GM19397 (cell line): Measurements from ENCODE around the gene ANK2.
"Not testable (repeated sequence)": the region's sequence is repeated elsewhere in the genome, so short reads cannot be mapped to it uniquely, and the experiment has no call there.

ENCODE experiments used
- ATAC-seq: cut with Tn5 transposase; IDR thresholded peaks from one replicate; pipeline ENCODE4 v1.9.1; 2021; ENCODE audit warnings: mild to moderate bottlenecking, moderate library complexity; ENCODE audit not compliant: unreplicated experiment

Gene ANK2

DNA sequence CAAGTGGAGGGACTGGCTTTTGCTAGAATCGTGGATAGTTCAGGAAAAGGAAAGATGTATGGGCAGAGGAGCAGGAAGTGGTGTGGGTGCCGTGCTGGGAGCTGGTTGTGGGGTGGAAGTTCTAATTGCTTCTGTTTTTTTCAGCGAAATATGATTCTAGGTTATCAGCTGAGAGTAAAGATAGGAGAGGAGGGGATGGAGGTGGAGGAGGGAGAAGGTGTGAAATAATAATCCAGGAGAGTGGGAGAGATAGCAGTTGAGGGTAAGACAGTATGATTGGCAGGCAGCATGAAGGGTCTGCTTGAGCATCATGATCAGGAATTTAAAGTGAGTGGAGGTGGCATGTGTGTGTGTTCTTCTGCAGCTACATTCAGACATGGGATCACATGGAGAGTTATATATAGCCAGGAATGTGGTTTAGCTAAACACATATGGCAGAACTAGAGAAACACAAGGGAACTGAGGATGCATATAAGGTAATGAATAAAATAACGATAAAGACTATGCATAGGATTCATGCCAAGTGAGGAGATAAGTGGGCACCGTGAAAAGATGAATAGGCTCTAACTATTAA is 133.7 kb downstream of the ANK2 start:
- no peak for ATAC-seq

DNA sequence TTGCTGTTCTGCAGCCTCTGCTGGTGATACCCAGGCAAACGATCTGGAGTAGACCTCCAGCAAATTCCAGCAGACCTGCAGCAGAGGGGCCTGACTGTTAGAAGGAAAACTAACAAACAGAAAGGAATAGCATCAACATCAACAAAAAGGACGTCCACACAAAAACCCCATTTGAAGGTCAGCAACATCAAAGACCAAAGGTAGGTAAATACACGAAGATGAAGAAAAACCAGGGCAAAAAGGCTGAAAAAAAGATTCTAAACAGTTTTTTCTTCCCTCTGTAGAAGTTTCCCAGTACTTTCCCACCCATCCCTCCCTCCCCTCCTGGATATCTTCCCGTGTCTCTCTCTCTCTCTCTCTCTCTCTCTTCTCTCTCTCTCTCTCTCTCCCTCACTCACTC is 136.8 kb downstream of the ANK2 start:
- ATAC-seq = not testable (repeated sequence)

DNA sequence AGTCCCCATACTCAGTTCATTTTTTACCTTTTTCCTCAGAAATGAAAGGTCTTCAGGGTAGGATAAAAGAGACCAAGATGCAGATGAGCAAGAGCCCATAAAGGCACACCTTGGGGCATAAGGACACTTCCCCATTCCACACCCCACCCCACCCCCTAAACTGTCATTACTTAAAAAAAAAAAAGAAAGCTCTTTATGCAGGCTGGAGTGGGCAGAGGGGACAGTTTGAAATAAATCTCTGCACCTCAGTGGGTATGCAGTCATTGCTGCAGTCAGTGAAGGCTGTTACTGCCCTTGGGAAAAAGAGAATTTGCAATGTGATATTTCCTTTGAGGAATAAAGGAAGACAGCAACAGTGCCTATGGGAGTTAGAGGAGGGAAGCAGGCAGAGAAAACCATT is 137.5 kb downstream of the ANK2 start:
- ATAC-seq = no peak

- ATAC-seq = no peak
Measured at GRCh38 chr4:113187358-113187757, 137.9 kb downstream of the ANK2 start.

DNA sequence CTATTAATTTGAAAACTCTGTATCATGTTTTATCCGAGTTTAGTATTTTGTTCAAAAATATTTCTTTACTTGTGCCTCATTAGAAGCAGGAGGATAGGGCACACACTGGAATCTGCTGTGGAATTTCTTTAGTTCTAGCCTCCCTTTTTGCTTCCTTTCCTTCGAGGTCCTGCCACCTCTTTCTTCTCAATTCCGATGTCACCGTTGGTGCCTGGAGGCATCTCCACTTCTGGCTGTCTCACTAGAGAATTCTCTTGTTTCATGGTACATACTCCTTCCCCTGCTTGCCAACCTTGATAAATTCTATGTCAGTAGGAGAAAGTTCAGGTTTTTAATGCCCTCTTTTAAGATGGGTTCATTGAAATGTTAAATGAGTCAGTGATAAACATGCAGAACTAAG is 140.1 kb downstream of the ANK2 start:
- no peak for ATAC-seq

DNA sequence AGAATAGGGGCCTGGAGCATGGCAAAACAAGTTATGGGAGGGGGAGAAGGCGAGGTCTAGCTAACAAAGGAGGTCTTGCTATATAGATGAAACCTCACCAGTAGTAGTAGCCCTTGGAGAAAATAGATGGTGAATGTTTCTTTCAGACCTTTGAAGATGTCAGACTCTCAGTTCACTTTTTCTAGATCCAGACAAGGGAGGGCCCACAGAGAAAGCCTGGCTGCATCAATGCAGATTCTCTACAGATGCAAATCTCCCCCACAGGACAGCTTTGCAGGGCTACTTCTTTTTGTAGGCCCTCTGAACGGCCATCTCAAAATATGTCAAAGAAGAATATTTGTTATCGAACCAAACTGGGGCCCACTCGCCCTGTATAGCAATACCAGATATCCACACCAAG is 159.7 kb downstream of the ANK2 start:
- ATAC-seq = no peak

GRCh38 chr4:113209652-113210320 is 160.3 kb downstream of the ANK2 start:
- ATAC-seq = no peak

- ATAC-seq = no peak
Measured at GRCh38 chr4:113212613-113213012, 163.2 kb downstream of the ANK2 start.

DNA sequence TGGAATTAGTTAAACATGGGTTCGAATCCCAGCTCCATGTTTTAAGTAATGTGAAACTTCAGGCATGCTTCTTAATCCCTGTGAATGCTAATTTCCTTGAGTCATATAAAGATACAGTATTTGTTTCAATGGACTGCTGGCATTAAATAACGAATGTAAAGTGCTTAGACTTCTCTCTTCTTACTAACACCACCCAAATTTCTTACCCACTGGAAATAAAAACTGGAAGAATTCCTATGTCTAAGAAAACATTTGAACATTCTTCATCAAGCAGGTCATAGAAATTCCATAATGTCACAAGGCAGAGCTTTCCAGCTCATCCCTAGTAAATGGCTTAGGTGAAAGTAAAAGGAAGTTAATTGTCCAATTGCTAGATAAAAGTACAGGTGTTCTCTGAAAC is 172.5 kb downstream of the ANK2 start:
- no peak for ATAC-seq

DNA sequence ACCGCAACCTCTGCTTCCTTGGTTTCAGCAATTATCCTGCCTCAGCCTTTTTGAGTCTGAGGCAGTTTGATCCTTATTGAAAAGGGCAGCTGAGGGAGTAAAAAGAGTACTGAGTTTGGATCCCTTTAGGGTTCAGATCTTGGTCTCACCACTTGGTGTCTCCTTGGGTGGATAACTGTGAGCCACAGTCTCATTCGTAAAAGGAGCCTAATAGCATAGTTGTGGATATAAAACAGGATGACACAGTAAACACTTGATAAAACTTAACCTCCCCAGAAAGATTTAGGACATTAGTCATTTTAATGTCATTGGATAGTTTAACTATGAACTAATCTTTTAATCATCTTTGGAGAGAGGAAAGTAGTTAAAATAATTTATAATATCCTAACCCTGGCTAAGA is 173.0 kb downstream of the ANK2 start:
- ATAC-seq = no peak

GRCh38 chr4:113223001-113223400 is 173.5 kb downstream of the ANK2 start:
- ATAC-seq = no peak

DNA sequence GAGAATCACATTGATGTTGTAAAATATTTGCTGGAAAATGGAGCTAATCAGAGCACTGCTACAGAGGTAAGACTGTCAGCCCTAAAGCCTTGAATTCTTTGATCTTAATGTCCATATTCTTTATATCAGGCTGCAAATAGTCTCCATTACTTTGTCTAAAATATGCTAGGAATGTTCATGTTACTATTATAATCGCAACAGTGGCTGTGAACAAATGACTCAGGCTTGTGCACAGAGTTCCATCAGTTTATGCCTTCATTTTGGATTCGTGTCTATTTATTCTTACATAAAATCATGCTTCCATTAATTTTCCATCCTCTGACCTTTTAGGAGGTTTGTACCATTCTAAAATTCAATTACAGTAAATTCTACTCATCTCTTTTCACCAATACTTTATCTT is 182.7 kb downstream of the ANK2 start:
- no peak for ATAC-seq

GRCh38 chr4:113236916-113237315 is 187.5 kb downstream of the ANK2 start:
- no peak for ATAC-seq

- no peak for ATAC-seq
Measured at GRCh38 chr4:113243312-113243711, 193.9 kb downstream of the ANK2 start.

DNA sequence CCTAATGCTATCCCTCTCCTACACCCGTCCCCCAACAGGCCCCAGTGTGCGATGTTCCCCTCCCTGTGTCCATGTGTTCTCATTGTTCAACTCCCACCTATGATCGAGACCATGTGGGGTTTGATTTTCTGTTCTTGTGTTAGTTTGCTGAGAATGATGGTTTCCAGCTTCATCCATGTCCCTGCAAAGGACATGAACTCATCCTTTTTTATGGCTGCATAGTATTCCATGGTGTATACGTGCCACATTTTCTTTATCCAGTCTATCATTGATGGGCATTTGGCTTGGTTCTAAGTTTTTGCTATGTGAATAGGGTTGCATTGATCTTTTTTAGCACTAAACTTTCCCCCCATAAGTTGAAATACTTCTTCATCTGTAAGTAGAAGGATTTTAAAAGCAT is 195.3 kb downstream of the ANK2 start:
- not testable (repeated sequence) for ATAC-seq

DNA sequence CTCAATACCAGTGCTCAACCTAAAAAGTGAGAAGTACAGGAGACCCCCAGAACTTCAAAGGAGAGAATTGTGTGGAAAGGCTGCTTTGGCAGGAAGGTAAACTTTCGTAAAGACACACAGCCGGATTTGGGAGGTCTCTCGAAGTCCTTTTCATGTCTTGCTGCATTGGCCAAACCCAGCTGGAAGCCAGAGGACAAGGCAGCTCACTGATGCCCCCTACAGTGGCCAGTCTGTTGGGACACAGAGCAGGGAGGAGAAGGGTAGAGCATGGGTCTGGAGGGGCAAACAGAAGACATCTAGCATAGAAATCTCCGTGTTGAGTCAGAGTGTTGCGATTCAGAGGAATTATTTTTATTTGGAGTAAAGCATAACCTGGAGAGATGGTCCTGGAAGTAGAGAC is 198.9 kb downstream of the ANK2 start:
- ATAC-seq = no peak

GRCh38 chr4:113255628-113256027 is 206.2 kb downstream of the ANK2 start:
- no peak for ATAC-seq

GRCh38 chr4:113256946-113257345 is 207.5 kb downstream of the ANK2 start:
- no peak for ATAC-seq

GRCh38 chr4:113260688-113261087 is 211.2 kb downstream of the ANK2 start:
- no peak for ATAC-seq

DNA sequence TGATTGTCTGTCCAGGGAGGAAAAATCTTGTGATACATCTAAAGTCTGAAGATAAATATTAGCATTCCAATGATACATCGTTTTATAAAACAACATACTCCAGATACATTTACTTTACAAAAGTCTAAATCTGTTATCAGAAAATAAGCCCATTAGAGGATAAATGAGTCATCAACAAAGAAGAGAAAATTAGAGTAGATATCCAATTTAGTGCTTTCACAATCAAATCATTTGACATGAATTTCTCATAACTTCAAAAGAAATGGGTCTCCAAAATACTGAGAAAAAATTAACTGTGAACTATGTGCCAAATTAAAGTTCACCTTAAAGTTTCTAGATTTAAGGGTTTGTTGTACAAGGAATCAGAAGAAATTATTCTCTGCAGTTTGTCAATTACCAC is 213.8 kb downstream of the ANK2 start:
- ATAC-seq = no peak

DNA sequence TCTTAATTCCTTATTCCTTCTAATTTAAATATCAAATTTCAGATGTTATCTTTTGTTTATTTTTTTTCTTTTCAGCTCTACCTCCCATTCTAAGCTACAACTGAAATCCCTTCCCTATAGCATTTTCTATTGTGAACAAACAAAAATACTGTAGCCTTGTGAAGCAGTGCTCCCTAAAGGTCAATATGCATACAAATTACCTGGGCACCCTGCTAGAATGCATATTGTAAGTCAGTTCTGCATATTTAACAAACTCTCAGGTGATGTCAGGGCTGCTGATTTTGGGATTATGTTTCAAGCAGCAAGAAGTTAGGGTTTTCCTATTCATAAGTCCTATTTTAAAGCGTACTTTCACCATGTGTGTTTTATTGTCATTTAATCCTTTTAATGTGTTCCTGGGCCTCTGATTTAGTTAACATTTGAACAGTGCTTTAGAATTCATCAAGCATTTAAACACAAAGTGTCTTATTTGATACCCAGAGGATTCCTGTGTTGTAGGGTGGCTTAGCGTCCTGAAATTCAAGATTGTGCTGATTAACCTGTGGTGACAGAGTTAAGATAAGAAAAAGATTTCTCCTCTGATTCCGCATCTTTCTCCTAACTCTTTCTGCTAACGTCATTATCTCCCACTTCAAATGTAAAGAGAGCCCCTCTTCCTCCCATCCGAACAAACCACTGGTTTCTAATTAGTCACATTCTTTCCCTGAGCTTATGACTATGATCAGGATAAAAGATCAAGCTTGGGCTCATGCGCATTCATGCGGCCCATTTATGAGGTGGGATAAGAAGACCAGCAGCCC is 221.3 kb downstream of the ANK2 start:
- ATAC-seq = no peak

GRCh38 chr4:113272523-113272922 is 223.1 kb downstream of the ANK2 start:
- no peak for ATAC-seq
